BLaER1 treated with 17β-estradiol and CSF1 and Interleukin-3, amounts not matched to agents 10 nM and 100 nM (cell line): Measurements from ENCODE around the gene PRICKLE1.
"Not testable (repeated sequence)": the region's sequence is repeated elsewhere in the genome, so short reads cannot be mapped to it uniquely, and the experiment has no call there.

Experiments used
- H3K27ac ChIP-seq, 11 experiments: shearing (Covaris generic); formaldehyde crosslinking; 2 replicates each; pipeline ENCODE4 v1.8.1; 2022
- H3K27me3 ChIP-seq, 11 experiments: shearing (Covaris generic); formaldehyde crosslinking; 2 replicates each; pipeline ENCODE4 v1.8.1; 2022
- H3K36me3 ChIP-seq, 11 experiments: shearing (Covaris generic); formaldehyde crosslinking; 2 replicates each; pipeline ENCODE4 v1.8.1; 2022
- H3K4me1 ChIP-seq, 10 experiments: shearing (Covaris generic); formaldehyde crosslinking; 2 replicates each; pipeline ENCODE4 v1.8.1; 2022
- H3K4me2 ChIP-seq, 11 experiments: shearing (Covaris generic); formaldehyde crosslinking; 2 replicates each; pipeline ENCODE4 v1.8.1; 2022
- H3K4me3 ChIP-seq, 10 experiments: shearing (Covaris generic); formaldehyde crosslinking; 2 replicates each; pipeline ENCODE4 v1.8.1; 2022
- H3K9ac ChIP-seq, 11 experiments: shearing (Covaris generic); formaldehyde crosslinking; 2 replicates each; pipeline ENCODE4 v1.8.1; 2022
- H3K9me3 ChIP-seq, 11 experiments: shearing (Covaris generic); formaldehyde crosslinking; replicated peaks in 1 of 11; 2 replicates each; pipeline ENCODE4 v1.8.1; 2022
- H4K20me1 ChIP-seq, 11 experiments: shearing (Covaris generic); formaldehyde crosslinking; 2 replicates each; pipeline ENCODE4 v1.8.1; 2022
- Cebpa-rat ChIP-seq, 11 experiments: shearing (Covaris generic); IDR thresholded peaks; 2 replicates each; pipeline ENCODE4 v1.8.1; 2022

Gene PRICKLE1

GRCh38 chr12:42546709-42547108, 42.8 kb downstream of the PRICKLE1 start:
- no peak overlapping the region for H3K27ac ChIP-seq
- TF ChIP-seq Cebpa-rat (IDR thresholded peaks at IDR 0.05), result no peak
- no peaks in the 10 kb centered on the region for H3K9me3 ChIP-seq
- no peak overlapping the region for H3K4me3 ChIP-seq
- no peaks in the 10 kb centered on the region; a peak in 1 of 22 replicates for H4K20me1 ChIP-seq
- no peaks in the 10 kb centered on the region for H3K27me3 ChIP-seq
- H3K9ac ChIP-seq, result no peak overlapping the region
- no peak overlapping the region for H3K4me2 ChIP-seq
- no peaks in the 10 kb centered on the region for H3K4me1 ChIP-seq
- no peaks in the 10 kb centered on the region for H3K36me3 ChIP-seq

- no peaks in the 10 kb centered on the region for H3K9me3 ChIP-seq
- H4K20me1 ChIP-seq, result no peaks in the 10 kb centered on the region; a peak in 1 of 22 replicates
- H3K4me3 ChIP-seq, result no peak overlapping the region
- no peak overlapping the region for H3K27ac ChIP-seq
- H3K36me3 ChIP-seq, result no peaks in the 10 kb centered on the region
- H3K4me2 ChIP-seq, result no peak overlapping the region
- H3K9ac ChIP-seq, result no peak overlapping the region
- H3K27me3 ChIP-seq, result no peaks in the 10 kb centered on the region
- no peaks in the 10 kb centered on the region for H3K4me1 ChIP-seq
- no peak for TF ChIP-seq Cebpa-rat (IDR thresholded peaks at IDR 0.05)
Measured at GRCh38 chr12:42541965-42542364, 47.6 kb downstream of the PRICKLE1 start.

GRCh38 chr12:42541308-42541707, 48.2 kb downstream of the PRICKLE1 start:
- not testable (repeated sequence) for H3K4me3 ChIP-seq, H3K27ac ChIP-seq, H3K9ac ChIP-seq, H3K27me3 ChIP-seq, H3K36me3 ChIP-seq, H3K4me1 ChIP-seq, H3K4me2 ChIP-seq, H4K20me1 ChIP-seq, H3K9me3 ChIP-seq

- H4K20me1 ChIP-seq, result no peaks in the 10 kb centered on the region; a peak in 1 of 22 replicates
- H3K36me3 ChIP-seq, result no peaks in the 10 kb centered on the region
- no peak for TF ChIP-seq Cebpa-rat (IDR thresholded peaks at IDR 0.05)
- no peak overlapping the region for H3K4me3 ChIP-seq
- no peaks in the 10 kb centered on the region for H3K27me3 ChIP-seq
- H3K4me2 ChIP-seq, result no peak overlapping the region
- no peak overlapping the region for H3K27ac ChIP-seq
- no peaks in the 10 kb centered on the region for H3K9me3 ChIP-seq
- H3K9ac ChIP-seq, result no peak overlapping the region
- H3K4me1 ChIP-seq, result no peaks in the 10 kb centered on the region
Measured at GRCh38 chr12:42539696-42540095, 49.9 kb downstream of the PRICKLE1 start.

GRCh38 chr12:42538203-42538602, 51.3 kb downstream of the PRICKLE1 start:
- Histone ChIP-seq H3K4me3 (no peak overlapping the region), H3K27me3 (no peaks in the 10 kb centered on the region), H3K4me2 (no peak overlapping the region), H3K36me3 (no peaks in the 10 kb centered on the region), H3K27ac (no peak overlapping the region), H3K9me3 (no peaks in the 10 kb centered on the region), H3K9ac (no peak overlapping the region), H3K4me1 (no peaks in the 10 kb centered on the region), H4K20me1 (no peaks in the 10 kb centered on the region; a peak in 1 of 22 replicates)
- TF ChIP-seq Cebpa-rat (IDR thresholded peaks at IDR 0.05), result no peak

GRCh38 chr12:42534184-42534838, 55.2 kb downstream of the PRICKLE1 start:
- no peaks in the 10 kb centered on the region for H3K27me3 ChIP-seq
- H4K20me1 ChIP-seq, result no peaks in the 10 kb centered on the region
- no peaks in the 10 kb centered on the region for H3K4me1 ChIP-seq
- no peak overlapping the region for H3K27ac ChIP-seq
- no peak overlapping the region for H3K4me3 ChIP-seq
- TF ChIP-seq Cebpa-rat (IDR thresholded peaks at IDR 0.05), result no peak
- no peaks in the 10 kb centered on the region for H3K36me3 ChIP-seq
- no peak overlapping the region for H3K4me2 ChIP-seq
- no peak overlapping the region for H3K9ac ChIP-seq
- H3K9me3 ChIP-seq, result no peaks in the 10 kb centered on the region

GRCh38 chr12:42530284-42530683, 59.3 kb downstream of the PRICKLE1 start:
- no peak overlapping the region for H3K4me3 ChIP-seq
- no peak overlapping the region for H3K4me2 ChIP-seq
- TF ChIP-seq Cebpa-rat (IDR thresholded peaks at IDR 0.05), result no peak

GRCh38 chr12:42525444-42525843, 64.1 kb downstream of the PRICKLE1 start:
- Histone ChIP-seq H3K27ac (no peak overlapping the region), H3K27me3 (no peaks in the 10 kb centered on the region), H3K9me3 (no peaks in the 10 kb centered on the region), H3K9ac (no peak overlapping the region), H3K4me1 (no peaks in the 10 kb centered on the region), H3K4me2 (no peak overlapping the region), H3K36me3 (no peaks in the 10 kb centered on the region), H3K4me3 (no peak overlapping the region), H4K20me1 (no peaks in the 10 kb centered on the region)
- TF ChIP-seq Cebpa-rat (IDR thresholded peaks at IDR 0.05), result no peak

More at GRCh38 chr12:42530284-42530683, 59.3 kb downstream of the PRICKLE1 start:
- H3K36me3 ChIP-seq, result no peaks in the 10 kb centered on the region
- no peak overlapping the region for H3K27ac ChIP-seq
- H3K9me3 ChIP-seq, result no peaks in the 10 kb centered on the region
- no peak overlapping the region for H3K9ac ChIP-seq
- no peaks in the 10 kb centered on the region for H3K4me1 ChIP-seq
- H3K27me3 ChIP-seq, result no peaks in the 10 kb centered on the region
- H4K20me1 ChIP-seq, result no peaks in the 10 kb centered on the region

GRCh38 chr12:42524716-42525115, 64.8 kb downstream of the PRICKLE1 start:
- Histone ChIP-seq H4K20me1 (no peaks in the 10 kb centered on the region), H3K36me3 (no peaks in the 10 kb centered on the region), H3K4me1 (no peaks in the 10 kb centered on the region), H3K27ac (no peak overlapping the region), H3K4me3 (no peak overlapping the region), H3K27me3 (no peaks in the 10 kb centered on the region), H3K4me2 (no peak overlapping the region), H3K9ac (no peak overlapping the region), H3K9me3 (no peaks in the 10 kb centered on the region)
- no peak for TF ChIP-seq Cebpa-rat (IDR thresholded peaks at IDR 0.05)

GRCh38 chr12:42516573-42516972, 73.0 kb downstream of the PRICKLE1 start:
- Histone ChIP-seq H3K9me3 (peaks cover 0 to 15% (median 5%) of the 10 kb centered on the region in 11 experiments; a peak in 8 of 22 replicates), H3K27ac (no peak overlapping the region), H3K27me3 (no peaks in the 10 kb centered on the region), H3K4me3 (no peak overlapping the region), H3K9ac (no peak overlapping the region), H3K36me3 (no peaks in the 10 kb centered on the region), H3K4me1 (no peaks in the 10 kb centered on the region), H4K20me1 (no peaks in the 10 kb centered on the region), H3K4me2 (no peak overlapping the region)
- TF ChIP-seq Cebpa-rat (IDR thresholded peaks at IDR 0.05), result no peak
